ENCODE measurements around the gene SLC7A5.
"Not testable (repeated sequence)": the region's sequence is repeated elsewhere in the genome, so short reads cannot be mapped to it uniquely, and the experiment has no call there.

The SLC7A5 gene

DNA sequence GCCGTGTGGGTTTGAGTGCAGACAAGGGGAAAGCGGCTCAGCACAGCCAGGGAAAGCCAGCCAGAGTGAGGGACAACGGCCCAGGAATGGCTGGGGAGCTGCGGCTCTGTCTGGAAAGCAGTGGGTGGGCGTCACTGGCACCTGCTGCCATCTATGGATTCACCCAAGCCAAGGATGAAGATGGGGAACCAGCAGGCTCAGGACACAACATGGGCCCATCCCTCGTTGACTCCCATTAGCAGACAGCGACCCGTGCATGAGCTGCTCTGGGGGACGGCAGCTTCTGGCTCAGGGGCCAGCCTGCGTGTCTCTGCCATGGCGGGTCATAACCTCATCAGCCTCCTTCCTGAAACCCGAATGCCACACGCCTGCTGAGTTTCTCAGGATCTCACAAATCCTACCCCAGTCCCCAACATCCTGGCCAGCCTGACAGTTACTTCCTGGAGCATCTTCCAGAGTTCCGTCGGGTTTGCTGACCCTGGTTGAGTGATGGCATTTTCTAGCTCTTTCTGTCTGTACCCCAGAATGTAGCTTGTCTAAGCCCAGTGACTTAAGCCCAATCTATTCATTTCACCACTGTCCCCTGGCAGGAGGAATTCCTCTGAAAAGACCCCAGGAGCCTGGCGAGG lies 50.7 kb downstream of the SLC7A5 start:
- DNase-seq = no peak

DNA sequence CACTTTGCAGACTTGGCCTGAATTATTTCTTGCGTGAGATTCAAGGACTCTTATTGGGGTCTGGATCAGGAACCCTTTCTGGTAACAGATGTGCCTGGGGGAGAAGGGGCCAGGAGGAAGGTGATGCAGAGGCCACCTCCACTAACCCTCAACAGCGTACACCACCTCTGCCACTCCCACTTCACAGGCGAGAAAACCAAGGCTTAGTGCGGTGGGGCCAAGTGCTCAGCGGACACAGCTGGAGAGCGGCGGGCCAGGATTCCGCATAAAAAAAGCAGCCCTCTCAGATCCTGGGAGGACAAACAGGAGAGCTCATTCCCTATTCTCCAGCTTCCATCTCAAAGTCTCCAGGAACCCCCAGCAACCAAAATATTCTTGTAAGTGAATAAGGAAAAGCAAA lies 51.4 kb downstream of the SLC7A5 start:
- DNase-seq = no peak

DNA sequence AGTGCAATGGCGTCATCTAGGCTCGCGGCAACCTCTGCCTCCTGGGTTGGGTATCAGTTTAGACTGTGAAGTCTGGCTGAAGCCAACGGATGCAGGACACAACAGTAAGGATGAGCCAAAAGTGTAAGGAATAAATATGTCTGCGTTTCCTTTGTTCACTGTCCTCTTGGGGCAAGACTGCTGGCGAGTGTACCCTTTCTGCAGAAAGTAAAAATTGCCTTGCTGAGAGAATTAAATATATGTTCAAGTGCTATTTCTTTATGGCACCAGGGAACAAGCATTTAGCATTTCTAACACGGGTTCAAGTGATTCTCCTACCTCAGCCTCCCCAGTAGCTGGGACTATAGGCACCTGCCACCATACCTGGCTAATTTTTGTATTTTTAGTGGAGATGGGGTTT lies 51.9 kb downstream of the SLC7A5 start:
- DNase-seq = not testable (repeated sequence)

DNA sequence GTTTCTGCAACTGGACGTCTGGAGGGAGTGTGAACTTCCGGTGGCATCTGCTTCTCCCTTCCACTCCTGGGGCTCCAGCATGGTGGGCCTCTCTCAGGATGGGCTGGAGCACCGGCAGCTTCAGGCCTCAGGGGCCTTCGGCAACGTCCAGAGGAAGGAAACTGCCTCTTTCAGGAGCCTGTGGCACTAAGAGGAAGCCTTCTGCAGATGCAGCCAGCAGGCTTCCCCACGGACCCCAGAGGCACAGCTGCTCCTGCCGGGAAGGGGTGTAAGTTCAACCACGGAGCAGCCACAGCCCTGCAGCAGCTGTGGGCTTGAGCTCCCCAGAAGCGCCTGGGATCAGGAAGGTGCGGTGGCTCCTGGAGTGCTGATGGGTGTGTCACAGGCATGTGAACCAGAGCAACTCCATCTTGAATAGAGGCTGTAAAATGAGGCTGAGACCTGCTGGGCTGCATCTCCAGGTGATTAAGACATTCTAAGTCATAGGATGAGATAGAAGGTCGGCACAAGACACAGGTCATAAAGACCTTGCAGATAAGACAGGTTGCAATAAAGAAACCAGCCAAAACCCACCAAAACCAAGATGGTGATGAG lies 52.7 kb downstream of the SLC7A5 start:
- DNase-seq = no peak

DNA sequence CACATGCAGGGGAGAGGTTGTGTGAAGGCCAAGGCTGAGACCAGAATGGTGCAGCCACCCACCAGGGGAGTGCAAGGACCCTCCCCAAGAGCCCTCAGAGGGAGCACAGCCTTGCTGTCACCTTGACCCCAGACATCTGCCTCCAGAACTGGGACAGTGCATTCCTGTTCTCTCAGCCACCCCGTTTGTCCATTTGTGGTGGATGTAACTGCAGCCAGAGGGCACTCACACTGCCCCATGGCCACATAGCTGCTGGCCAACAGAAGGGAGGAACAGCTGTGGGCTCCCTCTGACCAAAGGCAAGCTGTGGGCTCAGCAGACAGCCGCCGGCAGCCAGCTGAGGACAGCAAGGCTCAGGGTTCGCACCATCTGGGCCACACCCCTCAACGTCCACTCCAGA lies 53.7 kb downstream of the SLC7A5 start:
- no peak for DNase-seq

DNA sequence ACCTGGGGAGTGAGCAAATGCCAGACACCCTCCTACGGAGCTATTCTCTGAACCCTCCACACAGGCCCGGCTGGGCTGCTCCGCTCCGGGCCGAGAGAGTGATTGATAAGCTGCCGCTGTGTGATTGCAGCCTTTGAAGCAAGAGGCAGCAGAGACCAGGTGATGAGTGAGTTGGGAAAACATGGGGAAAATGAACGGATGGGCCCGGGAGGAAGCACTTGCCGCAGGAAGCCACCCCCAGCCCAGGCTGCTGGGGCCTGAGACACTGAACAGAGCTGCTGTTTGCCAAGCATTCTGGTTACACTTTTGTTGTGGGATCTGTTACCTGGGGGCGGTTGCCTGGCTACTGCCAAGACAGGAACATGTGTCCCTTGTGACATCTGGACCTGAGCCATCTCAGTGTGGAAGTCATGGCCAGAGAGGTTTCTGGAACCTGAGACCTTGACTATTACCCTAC lies 57.1 kb downstream of the SLC7A5 start:
- peak; percentile 76 to 89 for DNase-seq

DNA sequence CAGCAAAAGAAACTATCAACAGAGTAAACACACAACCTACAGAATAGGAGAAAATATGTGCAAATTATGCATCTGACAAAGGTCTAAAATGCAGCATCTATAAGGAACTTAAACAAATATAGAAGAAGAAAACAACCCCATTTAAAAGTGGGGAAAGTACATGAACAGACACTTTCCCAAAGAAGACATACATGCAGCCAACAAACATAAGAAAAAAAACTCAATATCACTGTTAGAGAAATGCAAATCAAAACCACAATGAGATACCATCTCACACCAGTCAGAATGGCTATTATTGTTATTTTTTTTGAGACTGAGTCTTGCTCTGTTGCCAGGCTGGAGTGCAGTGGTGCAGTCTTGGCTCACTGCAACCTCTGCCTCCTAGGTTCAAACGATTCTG lies 57.9 kb downstream of the SLC7A5 start:
- DNase-seq = not testable (repeated sequence)

DNA sequence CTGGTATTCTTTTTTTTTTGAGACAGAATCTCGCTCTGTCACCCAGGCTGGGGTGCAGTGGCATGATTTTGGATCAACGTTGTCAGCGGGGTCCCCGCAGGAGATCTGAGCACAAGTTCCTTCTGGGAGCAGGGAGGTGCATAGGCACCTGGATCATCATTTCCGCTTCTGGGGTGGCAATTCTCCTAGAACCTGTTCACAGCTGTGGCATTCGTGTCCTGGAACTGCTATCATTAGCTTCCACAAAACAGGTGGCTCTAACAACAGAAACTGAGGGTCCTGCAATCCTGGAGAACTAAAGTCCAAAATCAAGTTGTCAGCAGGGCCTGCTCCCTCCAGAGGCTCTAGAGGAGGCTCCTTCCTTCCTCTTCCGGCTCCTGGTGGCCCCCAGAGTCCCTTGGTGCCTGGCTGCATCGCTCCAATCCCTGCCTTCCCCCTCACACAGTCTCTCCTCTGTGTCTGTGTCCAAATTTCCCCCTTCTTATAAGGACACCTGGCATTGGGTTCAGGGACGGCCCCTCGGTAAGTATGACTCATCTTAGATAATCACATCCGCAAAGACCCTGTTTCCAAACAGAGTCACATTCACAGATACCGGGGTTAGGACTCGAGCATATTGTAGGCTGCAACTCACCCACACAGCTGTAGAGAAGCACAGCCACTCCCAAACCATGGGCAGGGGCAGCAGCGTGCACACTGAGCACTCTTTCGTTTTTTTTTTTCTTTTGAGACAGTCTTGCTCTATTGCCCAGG lies 60.0 kb downstream of the SLC7A5 start:
- DNase-seq = no peak

DNA sequence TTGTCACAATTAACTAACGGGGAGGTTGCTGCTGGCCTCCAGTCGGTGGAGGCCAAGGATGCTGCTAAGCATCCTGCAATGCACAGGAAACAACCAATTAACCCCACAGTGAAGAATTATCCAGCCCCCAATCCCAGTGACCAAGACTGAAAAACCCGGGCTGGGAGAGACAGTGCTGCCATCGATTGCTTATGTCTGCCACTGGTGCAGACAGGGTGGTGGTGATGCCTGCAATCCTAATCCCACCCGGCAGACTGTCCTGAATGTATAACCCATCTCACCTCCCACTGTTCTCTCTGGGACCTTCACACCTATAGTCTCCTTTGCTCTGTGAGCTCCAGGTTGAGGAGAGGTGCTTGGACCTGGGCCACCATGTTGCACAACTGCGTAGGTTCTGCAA lies 61.2 kb downstream of the SLC7A5 start:
- no peak for DNase-seq

DNA sequence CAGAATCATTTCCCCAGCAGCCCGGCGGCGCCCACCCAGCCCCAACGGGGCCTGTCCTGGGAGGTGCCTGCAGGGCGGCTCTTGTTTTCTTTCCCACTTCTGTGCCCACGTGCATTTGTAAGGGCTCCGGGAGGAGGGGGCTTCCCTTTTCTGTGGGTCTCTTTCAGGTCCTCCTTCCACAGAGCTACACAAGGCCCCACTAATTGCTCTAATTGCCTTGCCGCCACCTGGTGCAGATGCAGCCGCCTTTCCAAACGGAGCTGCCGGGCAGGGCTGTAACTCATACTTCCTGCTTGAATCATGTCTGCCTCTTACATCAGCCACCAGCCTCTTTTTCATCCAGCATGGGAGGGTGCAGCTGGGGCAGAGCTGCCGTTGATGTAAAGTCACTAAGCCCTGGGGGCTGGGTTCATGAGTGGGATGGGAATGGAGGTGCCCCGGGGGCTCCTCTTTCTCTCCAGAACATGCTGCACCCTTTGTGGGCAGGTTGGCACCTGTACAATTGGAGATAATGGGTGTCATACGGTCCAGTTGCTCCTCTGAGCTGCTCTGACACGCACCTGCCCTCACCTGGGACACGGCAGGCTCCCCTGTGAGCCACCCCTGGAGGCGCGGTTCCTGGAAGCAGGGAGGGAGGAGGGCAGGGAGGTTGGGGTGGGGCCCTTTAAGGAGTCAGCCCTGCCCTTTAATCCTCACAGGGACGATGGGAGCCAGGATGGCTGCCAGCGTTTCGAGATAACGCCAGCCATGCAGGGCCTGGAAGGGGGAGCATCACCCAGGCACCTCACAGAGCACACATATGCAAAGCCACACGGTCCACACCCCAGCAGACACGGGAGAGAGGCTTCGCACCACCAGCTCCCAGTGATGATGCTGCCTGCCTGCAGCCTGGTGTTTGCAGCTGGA lies 62.4 kb downstream of the SLC7A5 start:
- DNase-seq = peak; percentile 95 to 98

DNA sequence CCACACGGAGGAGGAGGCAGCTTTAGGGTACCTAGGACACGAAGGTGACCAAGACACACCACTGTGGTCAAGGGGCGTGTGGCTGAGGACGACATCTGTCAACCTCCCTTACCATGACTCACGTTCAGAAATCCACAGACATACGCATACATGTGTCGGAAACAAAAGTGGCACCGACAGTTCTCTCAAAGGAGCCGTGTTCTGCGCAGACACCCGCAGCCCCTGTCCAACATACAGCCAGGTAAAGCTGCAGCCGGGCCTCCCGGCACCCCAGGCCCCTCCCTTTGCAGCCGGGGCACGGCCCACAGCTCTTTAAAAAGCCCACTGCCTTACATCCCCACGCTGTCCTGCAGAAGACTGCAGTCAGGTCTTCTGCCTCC lies 63.1 kb downstream of the SLC7A5 start:
- DNase-seq = no peak

DNA sequence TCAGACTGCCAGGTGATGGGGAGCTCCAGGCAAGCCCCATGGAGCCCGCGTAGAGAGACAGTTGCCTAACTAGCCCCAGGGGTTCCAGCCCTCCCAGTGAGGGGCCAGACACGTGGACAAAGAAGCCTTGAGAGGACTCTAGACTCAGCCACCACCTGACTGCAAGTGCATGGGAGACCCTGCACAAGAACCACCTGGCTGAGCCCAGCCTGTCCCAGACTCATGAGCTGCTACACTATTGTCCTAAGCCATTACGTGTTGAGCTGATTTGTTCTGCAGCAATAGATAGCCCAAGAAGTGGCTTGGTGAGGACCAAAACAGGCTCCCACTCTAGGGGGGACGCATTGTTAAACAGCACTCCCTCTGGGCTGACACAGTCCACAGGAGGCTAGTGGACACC lies 65.9 kb downstream of the SLC7A5 start:
- DNase-seq = no peak

DNA sequence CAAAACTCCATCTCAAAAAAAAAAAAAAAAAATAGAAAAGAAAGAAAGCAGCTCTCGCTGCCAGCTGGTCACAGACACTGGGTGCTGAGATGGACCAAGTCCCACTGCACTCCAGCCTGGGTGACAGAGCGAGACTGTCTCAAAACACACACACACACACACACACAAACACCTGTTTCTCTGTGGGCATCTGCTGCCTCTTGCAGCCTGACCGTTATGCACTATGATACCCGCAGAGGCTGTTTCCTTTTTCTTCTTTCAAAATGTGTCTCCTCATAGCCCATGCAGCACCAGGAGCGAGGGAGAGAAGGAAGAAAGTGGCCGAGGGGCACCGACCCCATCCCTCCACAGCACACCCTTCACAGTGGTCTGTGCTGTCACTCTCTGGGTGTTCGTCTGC lies 66.6 kb downstream of the SLC7A5 start:
- DNase-seq = no peak

DNA sequence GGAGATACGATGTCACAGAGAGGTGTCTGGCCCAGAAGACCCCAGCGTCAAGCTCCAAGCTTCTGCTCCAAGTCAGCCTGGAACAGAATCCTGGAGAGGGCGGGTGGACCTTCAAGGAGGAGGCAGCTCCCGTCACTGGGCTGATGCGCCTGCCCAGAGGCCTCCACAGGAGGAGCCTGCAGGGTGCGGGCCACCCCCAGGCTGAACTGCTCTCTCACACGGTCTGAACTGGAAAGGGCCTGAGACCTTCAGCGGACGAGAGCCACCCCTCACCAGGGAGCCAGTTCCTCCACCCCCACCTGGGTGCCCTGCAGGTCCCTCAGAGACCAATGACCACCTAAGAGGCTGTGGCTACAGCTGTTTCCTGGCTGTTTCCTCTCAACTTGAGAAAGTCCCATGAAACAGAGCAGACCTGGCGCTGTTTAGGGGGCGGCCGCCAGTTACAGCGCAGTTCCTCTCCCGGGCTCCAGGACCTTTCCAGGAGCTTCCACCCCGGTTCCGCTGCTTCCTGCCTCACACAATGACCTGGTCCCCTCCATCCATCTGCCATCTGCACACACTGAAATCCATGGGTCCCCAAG lies 67.5 kb downstream of the SLC7A5 start:
- no peak for DNase-seq

DNA sequence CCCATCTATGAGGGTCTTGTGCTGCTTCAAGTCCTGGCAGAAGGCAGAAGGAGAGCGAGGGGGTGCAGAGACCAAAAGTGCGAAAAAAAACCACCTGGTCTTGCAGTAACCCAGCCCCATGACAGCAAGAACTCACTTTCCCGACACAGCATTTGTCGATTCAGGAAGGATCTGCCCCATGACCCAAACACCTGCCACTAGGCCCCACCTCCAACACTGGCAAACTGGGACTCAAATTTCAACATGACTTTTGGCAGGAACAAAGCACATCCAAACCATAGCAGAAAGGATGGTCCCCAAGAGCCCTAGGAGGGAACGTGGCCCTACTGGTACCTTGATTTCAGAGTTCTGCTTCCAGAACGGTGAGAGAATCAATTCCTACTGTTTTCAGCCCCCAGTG lies 68.8 kb downstream of the SLC7A5 start:
- no peak for DNase-seq

DNA sequence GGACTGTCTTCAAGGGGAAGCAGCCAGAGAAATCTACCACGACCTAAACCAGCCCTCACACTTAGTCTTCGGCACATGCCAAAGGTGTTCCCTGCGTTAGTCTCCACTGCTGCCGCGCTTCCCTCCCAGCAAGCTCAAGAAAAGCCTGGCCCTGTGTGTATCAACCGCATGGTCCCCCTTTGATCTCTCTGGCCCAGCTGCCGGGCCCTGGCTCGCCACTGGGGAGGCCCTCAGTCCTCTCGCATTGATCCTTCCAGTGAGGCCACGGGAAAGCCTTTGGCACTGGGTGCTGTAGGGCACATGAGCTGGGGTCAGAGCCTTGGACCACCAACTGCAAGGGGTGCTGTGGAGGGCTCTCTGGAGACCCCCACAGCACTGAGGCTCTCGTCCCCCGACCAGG lies 74.0 kb downstream of the SLC7A5 start:
- DNase-seq = no peak

DNA sequence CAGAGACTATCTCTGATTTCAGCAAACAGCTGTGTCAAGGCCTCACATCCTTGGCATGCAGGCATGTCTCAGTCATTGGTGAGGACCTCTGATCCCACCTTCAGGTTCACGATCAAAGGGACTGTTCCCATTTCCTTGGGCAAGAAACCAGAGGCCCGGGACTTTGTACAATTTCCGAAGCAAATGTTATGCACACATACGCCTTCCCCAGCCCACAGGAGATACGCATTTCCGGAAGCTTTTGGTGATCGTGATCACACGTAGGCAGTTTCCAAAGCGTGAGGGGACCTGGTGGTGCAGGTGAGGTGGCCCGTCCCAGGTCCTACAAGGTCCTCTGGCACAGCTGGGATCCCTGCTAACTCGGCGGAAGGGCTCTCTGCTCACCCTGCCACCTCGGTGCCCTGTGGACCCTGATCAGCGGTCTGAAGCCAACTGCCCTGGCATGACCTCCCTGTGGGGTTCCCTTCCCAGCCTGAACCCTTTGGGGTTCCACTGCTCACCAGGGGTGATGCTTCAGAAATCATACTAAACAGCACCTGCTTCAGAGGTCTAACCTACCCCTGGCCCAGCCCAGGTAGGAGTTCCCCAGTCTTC lies 74.7 kb downstream of the SLC7A5 start:
- no peak for DNase-seq

DNA sequence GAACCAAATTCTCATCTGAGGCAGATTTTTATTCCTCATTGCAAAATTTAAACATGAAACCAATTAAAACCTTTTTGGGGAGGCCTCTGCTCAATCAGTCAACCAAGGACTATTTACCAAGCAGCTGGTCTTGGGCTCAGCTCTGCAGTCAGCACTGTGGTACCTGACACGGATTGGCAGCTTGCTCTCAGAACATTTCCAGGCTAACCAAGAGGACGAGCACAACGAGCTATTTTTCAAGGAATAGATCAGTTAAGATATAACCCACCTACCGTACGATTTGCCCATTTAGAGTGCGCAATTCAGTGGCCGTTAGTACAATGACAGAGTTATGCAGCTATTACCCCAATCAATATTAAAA lies 77.1 kb downstream of the SLC7A5 start:
- DNase-seq = no peak

DNA sequence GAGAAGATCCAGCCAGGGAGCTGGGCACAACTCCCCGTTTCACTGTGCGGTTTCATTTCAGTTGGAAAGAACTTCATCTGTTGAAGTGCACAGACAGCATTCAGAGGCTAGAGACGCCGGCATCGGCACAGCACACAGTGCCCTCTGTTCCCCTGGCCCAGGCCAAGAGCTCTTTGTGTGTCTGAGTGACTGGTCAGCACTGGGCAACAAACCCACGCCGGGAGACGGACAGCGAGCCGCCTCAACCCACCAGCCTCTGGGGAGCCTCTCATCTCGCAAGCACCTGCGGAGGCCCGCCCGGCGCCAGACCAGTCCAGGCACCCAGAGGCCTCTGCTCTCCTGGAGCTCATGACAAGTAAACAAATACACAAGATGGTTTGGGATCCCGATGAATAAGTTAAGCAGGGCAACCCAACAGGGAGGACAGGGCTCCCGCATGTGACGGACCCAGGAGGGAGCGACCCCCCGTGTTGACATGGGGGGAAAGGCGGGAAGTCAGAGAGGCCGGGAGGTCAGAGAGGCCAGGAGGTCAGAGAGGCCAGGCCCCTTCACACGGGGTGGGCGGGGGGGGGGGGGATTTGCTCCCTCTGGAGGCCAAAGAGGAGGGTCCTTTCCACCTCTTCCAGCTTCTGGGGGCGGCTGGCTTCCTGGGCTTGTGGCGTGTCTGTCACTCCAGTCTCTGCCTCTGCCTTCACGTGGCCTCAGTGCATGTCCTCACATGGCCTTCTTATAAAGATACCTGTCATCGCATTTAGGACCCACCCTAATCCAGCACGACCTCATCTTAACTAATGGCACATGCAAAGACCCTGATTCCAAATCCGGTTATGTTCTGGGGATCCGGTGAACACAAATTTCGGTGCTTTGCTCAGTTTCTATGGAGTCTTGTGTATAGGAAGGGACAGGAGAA lies 77.8 kb downstream of the SLC7A5 start:
- DNase-seq = no peak

DNA sequence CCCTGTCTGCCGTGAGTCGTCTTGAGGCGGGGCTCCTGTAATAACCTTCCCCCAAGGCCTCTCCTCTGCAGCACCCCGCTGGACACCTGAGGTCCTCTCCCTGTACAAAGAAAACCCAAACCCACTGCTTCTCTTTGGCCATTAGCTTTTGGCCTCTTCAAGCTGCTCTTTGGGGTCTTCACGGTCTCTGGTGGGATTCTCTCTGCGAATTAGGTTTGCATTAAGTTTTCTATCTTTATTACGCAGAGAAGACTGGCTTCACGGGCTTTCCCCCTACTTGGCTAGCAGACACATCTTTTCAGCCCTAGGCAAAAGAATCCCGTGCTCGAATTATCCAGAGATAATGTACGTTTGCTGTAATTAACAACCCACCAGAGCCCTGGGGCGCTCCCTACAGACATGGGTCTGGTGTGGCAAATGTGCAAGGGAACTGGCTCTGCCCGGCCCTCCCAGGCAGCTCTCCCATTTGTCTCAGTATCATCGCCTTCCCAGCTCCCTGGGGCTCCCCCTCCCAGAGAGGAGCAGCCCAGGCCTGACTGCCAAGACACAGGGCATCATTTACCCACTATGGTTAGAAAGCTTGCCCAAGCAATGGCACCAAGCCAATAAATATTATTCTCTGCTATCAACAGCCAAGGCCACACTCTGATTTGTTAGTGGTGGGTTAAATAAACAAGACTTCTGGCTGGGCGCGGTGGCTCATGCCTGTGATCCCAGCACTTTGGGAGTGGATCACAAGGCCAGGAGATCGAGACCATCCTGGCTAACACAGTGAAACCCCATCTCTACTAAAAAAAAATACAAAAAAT lies 78.8 kb downstream of the SLC7A5 start:
- DNase-seq = peak; percentile 78 to 86
